Astrocyte (in vitro differentiated cells and primary cell): ENCODE results near the gene ALK.

ENCODE experiments used
- EZH2 ChIP-seq: IDR thresholded peaks from 2 replicates; pipeline ENCODE4 v1.6.1; 2012; ENCODE audit warnings: mild to moderate bottlenecking, low read length, inconsistent platforms; ENCODE audit not compliant: insufficient read depth
- TF ChIP-seq, protein P1 (sequence below): IDR thresholded peaks from 2 replicates; pipeline ENCODE4 v1.5.1; 2011; ENCODE audit warnings: low read depth, mild to moderate bottlenecking, inconsistent platforms, low read length, moderate library complexity; ENCODE audit not compliant: insufficient read depth

GRCh38 chr2:29644949-29645348 lies 276.4 kb downstream of the ALK start:
- TF ChIP-seq, protein P1, sequence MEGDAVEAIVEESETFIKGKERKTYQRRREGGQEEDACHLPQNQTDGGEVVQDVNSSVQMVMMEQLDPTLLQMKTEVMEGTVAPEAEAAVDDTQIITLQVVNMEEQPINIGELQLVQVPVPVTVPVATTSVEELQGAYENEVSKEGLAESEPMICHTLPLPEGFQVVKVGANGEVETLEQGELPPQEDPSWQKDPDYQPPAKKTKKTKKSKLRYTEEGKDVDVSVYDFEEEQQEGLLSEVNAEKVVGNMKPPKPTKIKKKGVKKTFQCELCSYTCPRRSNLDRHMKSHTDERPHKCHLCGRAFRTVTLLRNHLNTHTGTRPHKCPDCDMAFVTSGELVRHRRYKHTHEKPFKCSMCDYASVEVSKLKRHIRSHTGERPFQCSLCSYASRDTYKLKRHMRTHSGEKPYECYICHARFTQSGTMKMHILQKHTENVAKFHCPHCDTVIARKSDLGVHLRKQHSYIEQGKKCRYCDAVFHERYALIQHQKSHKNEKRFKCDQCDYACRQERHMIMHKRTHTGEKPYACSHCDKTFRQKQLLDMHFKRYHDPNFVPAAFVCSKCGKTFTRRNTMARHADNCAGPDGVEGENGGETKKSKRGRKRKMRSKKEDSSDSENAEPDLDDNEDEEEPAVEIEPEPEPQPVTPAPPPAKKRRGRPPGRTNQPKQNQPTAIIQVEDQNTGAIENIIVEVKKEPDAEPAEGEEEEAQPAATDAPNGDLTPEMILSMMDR = no peak
- no peak for TF ChIP-seq EZH2
